PC-3 (cell line): Measurements from ENCODE around the gene CC2D2A. TPM values are rescaled to one million over a fixed set of nuclear protein-coding genes. Genes with fewer than 3 reads are reported as not detected.

Source experiments
- ATAC-seq: fragments of 200-7000 bp; cut with Tn5 transposase; 2 replicates; pipeline ENCODE4 v1.9.1; 2020; ENCODE audit warnings: mild to moderate bottlenecking, moderate library complexity
- BruUV-seq: library from RNA; stranded (reverse); fragments of 400-500 nt; replicated peaks from 2 replicates; lab custom pipeline; 2021; lab: Mats Ljungman, UMichigan
- CTCF ChIA-PET: fragments of 300-600 bp; sonication (Branson Sonifier 250); formaldehyde crosslinking; loops from one replicate; lab custom pipeline; 2022; ENCODE audit warnings: antibody characterized with exemption; lab: Charles Lee
- POLR2A ChIA-PET: fragments of 300-600 bp; sonication (Branson Sonifier 250); formaldehyde crosslinking; loops from one replicate; lab custom pipeline; 2022; ENCODE audit warnings: antibody characterized with exemption; ENCODE audit not compliant: unreplicated experiment; lab: Charles Lee
- DNase-seq: peaks from one replicate; pipeline ENCODE4 v3.0.0-alpha.2; 2015
- H2AFZ ChIP-seq: fragments of 300-600 bp; sonication (generic); 2 replicates; pipeline ENCODE4 v1.6.0; 2016; ENCODE audit warnings: antibody characterized with exemption, low read length
- H3F3A ChIP-seq: fragments of 300-600 bp; sonication (generic); one replicate; pipeline ENCODE4 v1.6.0; 2017; ENCODE audit warnings: antibody characterized with exemption, low read length, control low read depth, mild to moderate bottlenecking; ENCODE audit not compliant: unreplicated experiment
- H3K27ac ChIP-seq: fragments of 300-600 bp; sonication (generic); 2 replicates; pipeline ENCODE4 v1.5.1; 2016; ENCODE audit warnings: mild to moderate bottlenecking, low read length
- H3K27me3 ChIP-seq: fragments of 300-600 bp; sonication (generic); 2 replicates; pipeline ENCODE4 v1.6.1; 2016; ENCODE audit warnings: low read length, mixed read lengths
- H3K36me3 ChIP-seq: fragments of 300-600 bp; sonication (generic); 2 replicates; pipeline ENCODE4 v1.6.1; 2016; ENCODE audit warnings: low read depth, mixed run types, low read length, mixed read lengths
- H3K4me1 ChIP-seq: fragments of 300-600 bp; sonication (generic); 2 replicates; pipeline ENCODE4 v1.5.1; 2016; ENCODE audit warnings: low read length; ENCODE audit not compliant: insufficient read depth
- H3K4me2 ChIP-seq: fragments of 300-600 bp; sonication (generic); 2 replicates; pipeline ENCODE4 v1.6.0; 2016; ENCODE audit warnings: low read length
- H3K4me3 ChIP-seq: fragments of 300-600 bp; sonication (generic); 2 replicates; pipeline ENCODE4 v1.5.1; 2016; ENCODE audit warnings: mild to moderate bottlenecking, low read length, mixed read lengths
- H3K79me2 ChIP-seq: fragments of 300-600 bp; sonication (generic); 2 replicates; pipeline ENCODE4 v1.6.1; 2017; ENCODE audit warnings: low read length, mixed read lengths
- H3K9ac ChIP-seq: fragments of 300-600 bp; sonication (generic); 2 replicates; pipeline ENCODE4 v1.6.0; 2016; ENCODE audit warnings: mild to moderate bottlenecking, low read length
- H3K9me2 ChIP-seq: fragments of 300-600 bp; sonication (generic); replicated peaks from 2 replicates; pipeline ENCODE4 v1.6.1; 2016; ENCODE audit warnings: mixed run types, low read length, mixed read lengths
- H3K9me3 ChIP-seq: fragments of 300-600 bp; sonication (generic); 2 replicates; pipeline ENCODE4 v1.6.1; 2016; ENCODE audit warnings: low read length, mixed read lengths
- H4K20me1 ChIP-seq: fragments of 300-600 bp; sonication (generic); 2 replicates; pipeline ENCODE4 v1.6.1; 2016; ENCODE audit warnings: low read length, mixed read lengths
- CTCF ChIP-seq: fragments of 300-600 bp; sonication (generic); conservative IDR thresholded peaks from 2 replicates; pipeline ENCODE4 v1.5.1; 2017; ENCODE audit warnings: antibody characterized with exemption, low read depth, mild to moderate bottlenecking, low read length
- EZH2 ChIP-seq: fragments of 300-600 bp; sonication (generic); IDR thresholded peaks from one replicate; pipeline ENCODE4 v1.6.1; 2017; ENCODE audit warnings: antibody characterized with exemption, mild to moderate bottlenecking, low read length; ENCODE audit not compliant: unreplicated experiment
- EZH2phosphoT487 ChIP-seq: fragments of 300-600 bp; sonication (generic); IDR thresholded peaks from 2 replicates; pipeline ENCODE4 v1.6.1; 2018; ENCODE audit warnings: mild to moderate bottlenecking, antibody characterized with exemption, low read length, borderline replicate concordance
- intact Hi-C: fragments of 100-400 bp; cut with micrococcal nuclease; formaldehyde crosslinking; loops from 2 replicates; pipeline ENCODE4 v1.9.0; 2023
- total RNA-seq: library from RNA; depleted of rRNA; stranded (reverse); fragments of >200 nt; gene quantifications from 2 replicates; pipeline ENCODE4 v1.2.3, GENCODE V29; 2014

CC2D2A gene
- total RNA-seq, 1 experiment from 2014 or later: 13.4 TPM

- Histone ChIP-seq H3K4me1 (no peaks in the 10 kb centered on the region), H3F3A (no peaks in the 10 kb centered on the region), H3K4me3 (no peak overlapping the region), H3K9me2 (no peaks in the 10 kb centered on the region), H3K4me2 (no peak overlapping the region), H3K9me3 (no peaks in the 10 kb centered on the region), H3K79me2 (no peaks in the 10 kb centered on the region), H2AFZ (no peak overlapping the region), H4K20me1 (no peaks in the 10 kb centered on the region), H3K27ac (no peak overlapping the region), H3K9ac (no peak overlapping the region), H3K27me3 (no peaks in the 10 kb centered on the region), H3K36me3 (peaks cover 4% of the 10 kb centered on the region; the same call in 1 of the 2 replicates)
- intact Hi-C loops: no loop called here
- no TSS peak for BruUV-seq
- CTCF ChIA-PET: no interaction called here
- DNase-seq: no peak
- TF ChIP-seq CTCF (no peak), EZH2 (no peak), EZH2phosphoT487 (no peak)
- POLR2A ChIA-PET: no interaction called here
- ATAC-seq: no peak
Measured at GRCh38 chr4:15510961-15511360, 41.3 kb downstream of the CC2D2A start.

- no peak overlapping the region for H2AFZ ChIP-seq
- ChIA-PET CTCF (no interaction called here), POLR2A (interaction anchor here (0.6 kb wide), 1 partner anchor 169 kb away, joined by 3 read pairs; no protein-coding TSS in a partner anchor)
- no peaks in the 10 kb centered on the region for H3K9me2 ChIP-seq
- BruUV-seq: no TSS peak
- no peaks in the 10 kb centered on the region for H4K20me1 ChIP-seq
- H3K9ac ChIP-seq: no peak overlapping the region
- ATAC-seq (no peak), DNase-seq (no peak)
- no peaks in the 10 kb centered on the region for H3K27me3 ChIP-seq
- TF ChIP-seq EZH2phosphoT487: no peak
- no peak for TF ChIP-seq EZH2
- no peak for TF ChIP-seq CTCF
- H3K79me2 ChIP-seq: no peaks in the 10 kb centered on the region
- H3K27ac ChIP-seq: no peak overlapping the region
- no peaks in the 10 kb centered on the region for H3K9me3 ChIP-seq
- H3K4me2 ChIP-seq: no peak overlapping the region
- H3K36me3 ChIP-seq: peaks cover 8% of the 10 kb centered on the region; the same call in 1 of the 2 replicates
- no peaks in the 10 kb centered on the region for H3K4me1 ChIP-seq
- intact Hi-C loops: no loop called here
- no peak overlapping the region for H3K4me3 ChIP-seq
- H3F3A ChIP-seq: no peaks in the 10 kb centered on the region
Measured at GRCh38 chr4:15513545-15513944, 43.9 kb downstream of the CC2D2A start.

- no peak for ATAC-seq
- Histone ChIP-seq H2AFZ (no peak overlapping the region), H3K36me3 (peaks cover 4% of the 10 kb centered on the region; the same call in 1 of the 2 replicates), H3K27me3 (no peaks in the 10 kb centered on the region), H3K9me3 (no peaks in the 10 kb centered on the region), H3K9me2 (no peaks in the 10 kb centered on the region), H3K27ac (no peak overlapping the region), H3K4me1 (no peaks in the 10 kb centered on the region), H3K4me2 (no peak overlapping the region), H3K79me2 (no peaks in the 10 kb centered on the region), H3K4me3 (no peak overlapping the region), H3K9ac (no peak overlapping the region), H3F3A (no peaks in the 10 kb centered on the region), H4K20me1 (no peaks in the 10 kb centered on the region)
- ChIA-PET CTCF (no interaction called here), POLR2A (no interaction called here)
- TF ChIP-seq CTCF (no peak), EZH2phosphoT487 (no peak), EZH2 (no peak)
- BruUV-seq: no TSS peak
- DNase-seq: no peak
- intact Hi-C loops: no loop called here
Measured at GRCh38 chr4:15515106-15515505, 45.4 kb downstream of the CC2D2A start.
